Forelimb muscle (tissue), 1 donor: ENCODE measurements around the gene GGT6. TPM values are rescaled to one million over a fixed set of nuclear protein-coding genes. Genes with fewer than 3 reads are reported as not detected.

Source experiments
- DNase-seq: peaks from one replicate; pipeline ENCODE4 v3.0.0-alpha.2; 2013; ENCODE audit warnings: low read depth
- polyA plus RNA-seq: library from polyadenylated mRNA; unstranded; fragments of 120-200 nt; gene quantifications from one replicate; pipeline ENCODE4 v1.2.1, GENCODE V29; 2013; ENCODE audit not compliant: insufficient read length

Gene GGT6
- polyA plus RNA-seq, 1 donor, result 0.18 TPM

GRCh38 chr17:4538236-4539002 lies 22.0 kb downstream of the GGT6 start:
- no peak for DNase-seq

GRCh38 chr17:4537451-4538235 lies 22.7 kb downstream of the GGT6 start:
- no peak for DNase-seq

- no peak for DNase-seq
Observed at GRCh38 chr17:4536742-4537411, 23.5 kb downstream of the GGT6 start.

GRCh38 chr17:4536259-4536741 lies 24.1 kb downstream of the GGT6 start:
- no peak for DNase-seq

DNA sequence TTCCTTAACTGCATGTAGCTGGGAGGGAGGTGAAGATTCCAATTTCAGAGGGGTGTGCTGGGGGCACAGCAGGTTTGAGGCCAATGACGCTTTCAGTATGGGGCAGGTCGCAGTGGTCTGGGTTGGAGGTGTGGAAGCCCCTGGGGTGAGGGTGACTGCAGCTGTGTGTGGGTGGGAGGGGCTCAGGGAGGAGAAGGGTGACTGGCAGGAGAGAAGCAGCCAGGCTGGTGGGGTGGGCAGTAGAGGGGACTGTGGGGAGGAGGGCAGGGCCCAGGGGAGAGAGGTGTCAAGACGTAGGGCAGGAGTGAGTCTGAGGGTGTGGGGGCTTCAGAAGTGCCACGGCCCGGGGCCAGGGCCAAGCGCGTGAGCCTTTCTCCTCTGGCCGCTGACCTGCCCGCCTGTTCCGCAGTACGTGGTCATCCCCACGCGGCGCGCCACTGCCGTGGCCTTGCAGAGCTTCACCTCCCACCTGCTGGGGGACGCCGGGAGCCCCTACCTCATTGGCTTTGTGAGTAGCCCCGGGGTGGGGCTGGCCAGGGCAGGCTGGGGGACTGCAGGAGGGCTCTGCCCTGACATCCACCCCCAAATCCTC lies 24.6 kb downstream of the GGT6 start:
- DNase-seq, result no peak

DNA sequence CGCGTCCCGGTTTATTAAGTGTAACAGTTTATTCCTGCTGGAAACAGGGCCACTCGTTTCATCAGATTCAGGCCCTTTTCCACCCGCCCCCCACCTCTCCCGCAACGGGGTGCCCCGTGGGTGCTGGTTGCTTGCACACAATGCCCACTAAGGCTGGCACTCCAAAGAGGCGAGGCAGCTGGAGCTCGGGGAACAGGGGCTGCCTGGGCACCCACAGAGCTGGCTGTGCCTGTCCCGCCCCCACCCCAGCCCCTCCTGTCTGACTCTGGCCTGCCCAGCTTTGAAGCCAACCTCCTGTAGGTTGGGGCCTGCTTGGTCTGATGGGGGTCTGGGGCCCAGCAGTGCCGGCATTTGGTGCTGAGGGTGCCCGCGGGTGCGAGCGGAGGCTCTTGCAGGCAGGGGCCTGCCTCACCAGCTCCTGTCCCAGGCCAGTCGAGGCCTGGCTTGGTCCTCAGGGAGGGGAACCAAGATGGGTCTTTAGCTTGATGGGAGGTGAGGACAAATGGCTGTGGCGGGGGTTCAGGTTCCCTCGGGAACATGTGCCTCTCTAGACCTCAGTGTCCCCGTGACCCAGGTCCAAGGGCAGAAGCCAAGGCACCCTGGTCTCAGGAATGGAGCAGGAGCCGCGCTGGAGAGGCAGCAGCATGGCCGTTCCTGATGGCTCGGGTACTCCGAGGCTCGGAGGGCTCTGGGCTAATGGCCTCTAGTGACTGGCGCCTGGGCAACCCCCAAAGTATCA lies 25.3 kb downstream of the GGT6 start:
- DNase-seq, result no peak

DNA sequence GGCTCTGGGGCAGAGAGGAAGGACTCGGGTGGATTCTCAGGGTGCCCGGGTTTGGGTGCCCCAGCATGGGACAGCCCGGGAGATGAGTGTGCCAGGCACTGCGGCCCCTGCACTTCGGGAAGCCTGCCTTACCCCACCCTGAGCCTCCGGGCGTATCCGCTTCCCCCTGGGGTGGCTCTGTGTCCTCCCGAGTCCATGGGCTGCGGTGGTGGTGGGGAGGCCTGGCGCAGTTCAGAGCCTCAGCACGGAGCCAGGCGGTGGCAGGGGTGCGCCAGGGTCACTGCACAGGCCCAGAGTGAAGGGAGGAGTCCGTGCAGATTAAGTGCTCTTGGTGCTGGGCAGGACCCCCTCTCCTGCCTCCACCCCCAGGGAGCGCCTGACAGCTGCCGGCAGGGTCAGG lies 25.9 kb downstream of the GGT6 start:
- DNase-seq, result no peak

GRCh38 chr17:4533523-4534504 lies 26.6 kb downstream of the GGT6 start:
- no peak for DNase-seq

DNA sequence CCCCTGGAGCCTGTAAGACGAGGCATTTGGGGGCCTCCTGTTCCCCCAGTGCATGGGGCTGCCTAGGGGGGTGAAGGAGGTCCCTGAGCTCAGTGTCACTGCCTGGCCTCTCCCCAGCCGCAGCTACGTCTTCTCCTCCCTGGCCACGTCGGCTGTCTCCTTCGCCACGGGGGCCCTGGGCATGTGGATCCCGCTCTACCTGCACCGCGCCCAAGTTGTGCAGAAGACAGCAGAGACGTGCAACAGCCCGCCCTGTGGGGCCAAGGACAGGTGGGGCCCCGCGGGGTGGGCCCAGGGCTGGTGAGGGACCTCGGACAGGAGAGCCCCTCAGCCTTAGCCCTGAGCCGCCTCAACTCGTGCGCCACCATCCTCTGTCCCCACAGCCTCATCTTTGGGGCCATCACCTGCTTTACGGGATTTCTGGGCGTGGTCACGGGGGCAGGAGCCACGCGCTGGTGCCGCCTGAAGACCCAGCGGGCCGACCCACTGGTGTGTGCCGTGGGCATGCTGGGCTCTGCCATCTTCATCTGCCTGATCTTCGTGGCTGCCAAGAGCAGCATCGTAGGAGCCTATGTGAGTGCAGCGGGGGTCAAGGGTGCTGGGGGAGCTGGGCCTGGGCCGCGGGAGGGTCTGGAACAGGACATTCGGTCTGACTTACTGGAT lies 27.4 kb downstream of the GGT6 start:
- DNase-seq, result no peak

DNA sequence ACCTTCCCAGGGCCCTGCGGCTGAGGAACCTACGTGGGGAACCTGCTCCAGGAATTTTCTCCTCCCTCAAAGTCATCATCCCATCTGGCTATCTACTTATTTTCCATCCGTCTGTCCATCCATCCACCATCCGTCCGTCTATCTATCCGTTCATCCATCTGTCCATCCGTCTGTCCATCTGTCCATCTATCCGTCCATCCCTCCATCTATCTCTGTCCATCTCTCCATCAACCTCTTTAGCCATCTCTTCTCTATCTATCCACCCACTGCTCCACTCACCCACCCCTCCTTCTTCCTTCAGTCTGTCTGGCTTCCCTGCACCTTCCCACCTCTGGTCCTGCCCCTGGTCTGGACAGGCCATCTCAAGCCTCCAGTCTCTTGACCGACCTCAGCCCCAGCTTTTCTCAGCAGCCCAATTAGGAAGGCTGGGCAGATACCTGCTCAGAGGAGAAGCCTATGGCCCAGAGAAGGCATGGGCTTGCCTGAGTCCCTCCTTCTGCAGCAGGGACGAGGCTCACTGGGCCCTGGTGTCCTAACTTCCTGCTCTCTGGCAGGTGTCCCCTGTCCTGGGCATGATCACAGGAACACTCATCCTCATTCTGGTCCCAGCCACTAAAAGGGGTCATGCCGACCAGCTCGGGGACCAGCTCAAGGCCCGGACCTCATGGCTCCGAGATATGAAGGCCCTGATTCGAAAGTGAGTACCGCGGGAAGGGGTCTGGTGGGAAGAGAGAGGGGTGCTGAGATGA lies 28.2 kb downstream of the GGT6 start:
- DNase-seq, result no peak

DNA sequence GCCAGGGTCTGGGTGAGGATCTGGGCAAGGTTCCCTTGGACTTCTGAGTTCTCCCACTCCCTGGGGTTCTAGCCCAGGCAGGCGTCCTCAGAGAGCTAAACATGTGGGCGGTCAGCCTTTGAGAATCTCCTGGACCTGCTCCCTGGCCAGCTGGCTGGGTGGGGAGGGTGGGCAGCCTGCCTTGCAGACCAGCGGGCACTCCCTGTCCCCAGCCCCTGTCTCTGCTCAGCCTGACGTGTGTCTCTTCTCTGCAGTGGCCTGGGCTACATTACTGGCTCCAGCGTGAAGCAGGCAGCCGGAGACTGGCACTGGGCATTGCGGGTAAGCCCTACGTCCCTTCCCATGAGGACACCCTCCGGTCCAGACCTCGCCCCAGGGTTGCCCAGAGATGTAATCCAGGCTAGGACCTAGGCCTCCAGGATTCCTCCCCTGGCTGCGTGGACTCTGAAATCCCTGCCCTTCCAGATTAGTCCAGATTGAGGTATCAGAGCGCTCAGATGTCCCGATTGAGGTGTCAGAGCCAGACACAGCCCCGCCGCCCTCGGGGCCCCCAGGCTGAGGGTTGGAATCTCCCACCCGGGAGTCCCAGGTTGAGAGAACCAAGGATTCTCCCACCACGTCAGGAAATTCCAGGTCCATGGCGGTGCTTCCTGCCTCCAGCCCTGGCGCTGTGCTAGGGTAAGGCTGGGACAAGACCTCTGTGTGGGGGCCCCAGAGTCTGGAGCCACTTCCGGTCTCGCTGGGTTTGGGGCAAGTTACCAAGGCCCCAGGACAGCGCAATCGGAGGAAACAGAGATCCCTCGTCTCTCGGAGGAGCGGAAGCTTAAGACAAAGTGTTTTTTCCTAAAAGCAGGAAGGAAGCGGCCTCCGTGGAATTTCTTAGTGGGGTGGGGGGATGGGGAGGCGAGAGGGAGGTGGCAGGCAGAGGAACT lies 29.3 kb downstream of the GGT6 start:
- no peak for DNase-seq

DNA sequence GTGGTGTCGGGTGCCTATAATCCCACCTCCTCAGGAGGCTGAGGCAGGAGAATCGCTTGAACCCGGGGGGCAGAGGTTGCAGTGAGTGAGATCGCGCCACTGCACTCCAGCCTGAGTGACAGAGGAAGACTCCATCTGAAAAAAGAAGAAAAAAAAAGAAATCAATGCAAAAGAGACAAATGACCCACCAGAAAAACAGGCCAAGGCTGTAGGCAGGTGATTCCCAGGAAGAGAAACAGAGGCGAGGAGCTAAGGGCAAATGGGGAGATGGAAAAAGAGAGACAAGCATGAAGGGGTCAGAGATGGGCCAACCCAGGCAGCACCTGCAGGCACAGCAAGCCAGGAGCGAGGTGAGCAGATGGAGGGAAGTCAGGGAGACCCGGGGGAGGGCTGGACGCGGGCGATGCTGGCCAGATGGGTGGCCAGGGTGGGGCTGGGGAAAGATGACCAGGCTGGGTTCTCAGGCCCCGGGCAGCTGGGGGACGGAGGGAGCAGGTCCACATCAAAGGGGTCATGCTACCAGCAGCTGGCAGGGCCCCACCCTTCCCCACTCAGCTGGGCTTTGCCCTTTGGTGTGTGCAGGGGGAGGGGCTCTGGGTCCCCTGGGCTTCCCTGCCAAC lies 30.7 kb downstream of the GGT6 start:
- DNase-seq, result no peak

DNA sequence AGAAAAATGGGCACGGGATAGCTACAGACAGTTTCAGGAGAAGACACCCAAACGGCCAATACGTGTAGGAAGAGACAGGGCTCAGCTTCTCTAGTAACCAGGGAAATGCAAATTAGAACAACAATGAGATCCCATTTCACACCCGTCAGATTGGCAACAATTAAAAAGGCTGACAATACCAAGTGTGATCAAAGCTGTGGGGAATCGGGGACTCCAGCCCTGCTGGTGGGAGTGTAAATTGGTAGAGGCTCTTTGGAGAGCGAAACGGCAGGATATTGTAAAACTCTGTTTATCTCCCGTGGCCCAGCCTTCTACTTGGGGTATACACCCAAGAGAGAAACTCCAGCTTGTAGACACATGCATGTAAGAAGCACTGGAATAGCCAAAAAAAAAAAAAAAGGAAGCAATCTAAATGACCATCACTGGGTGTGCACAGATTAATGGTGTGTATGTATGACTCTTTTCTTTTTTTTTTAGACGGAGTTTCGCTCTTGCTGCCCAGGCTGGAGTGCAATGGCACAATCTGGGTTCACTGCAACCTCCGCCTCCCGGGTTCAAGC lies 32.7 kb downstream of the GGT6 start:
- DNase-seq, result no peak

DNA sequence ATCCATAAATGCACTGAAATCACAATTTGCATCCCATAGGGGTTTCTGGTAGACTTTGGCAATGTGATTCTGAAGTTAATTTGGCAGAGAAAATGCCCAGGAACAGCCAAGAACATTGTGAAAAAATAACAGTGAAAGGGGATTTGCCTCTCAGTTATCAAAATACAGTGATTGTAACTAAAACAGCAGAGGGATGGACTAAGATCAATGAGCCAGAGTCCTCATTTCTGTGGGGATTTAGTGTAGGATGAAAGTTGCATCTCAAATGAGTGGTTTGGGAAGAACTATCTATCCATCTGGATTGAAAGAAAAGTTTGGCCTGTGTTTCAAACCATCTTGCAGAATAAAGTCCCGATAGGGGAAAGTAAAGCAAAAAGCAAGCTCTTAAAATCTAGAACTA lies 33.2 kb downstream of the GGT6 start:
- DNase-seq, result no peak

GRCh38 chr17:4525691-4526397 lies 34.5 kb downstream of the GGT6 start:
- no peak for DNase-seq

- no peak for DNase-seq
Observed at GRCh38 chr17:4523946-4524345, 36.4 kb downstream of the GGT6 start.
